ENCODE results near the gene GPBAR1. TPM values are rescaled to one million over a fixed set of nuclear protein-coding genes. Genes with fewer than 3 reads are reported as not detected.

Gene GPBAR1
- total RNA-seq, 2 experiments from 2014 or later: 1.6 to 1.8 TPM

DNA sequence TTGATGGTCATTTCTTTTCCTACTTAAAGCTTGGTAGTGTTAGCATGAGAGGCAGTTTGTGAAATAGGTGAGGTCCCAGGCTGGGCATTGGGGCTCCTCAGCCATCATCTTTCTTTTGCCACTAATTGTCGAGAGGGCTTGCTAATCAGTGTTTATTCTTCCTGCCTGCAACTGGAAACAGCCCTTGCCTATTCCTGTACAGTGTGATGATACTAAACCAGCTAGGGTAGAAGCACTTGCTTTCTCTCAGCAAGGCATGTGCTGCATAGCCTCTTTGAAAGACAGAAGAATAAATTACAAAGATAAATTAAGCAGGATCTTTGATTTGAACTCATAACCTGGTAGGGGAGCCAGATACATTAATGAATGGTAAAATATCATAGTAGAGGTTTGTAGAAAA, 16.6 kb upstream of the GPBAR1 start:
- Mint-ChIP-seq H3K27me3 (no peaks in the 10 kb centered on the region), H3K27ac (peak overlapping the region; percentile 61), H3K36me3 (ENCODE audit: low read depth) (peaks cover 98% of the 10 kb centered on the region), H3K9me3 (no peaks in the 10 kb centered on the region), H3K4me3 (no peak overlapping the region), H3K4me1 (ENCODE audit: low read depth) (peaks cover 24% of the 10 kb centered on the region)
- no peak for ATAC-seq (ENCODE audit: poor library complexity)
- TF ChIP-seq, protein P1, sequence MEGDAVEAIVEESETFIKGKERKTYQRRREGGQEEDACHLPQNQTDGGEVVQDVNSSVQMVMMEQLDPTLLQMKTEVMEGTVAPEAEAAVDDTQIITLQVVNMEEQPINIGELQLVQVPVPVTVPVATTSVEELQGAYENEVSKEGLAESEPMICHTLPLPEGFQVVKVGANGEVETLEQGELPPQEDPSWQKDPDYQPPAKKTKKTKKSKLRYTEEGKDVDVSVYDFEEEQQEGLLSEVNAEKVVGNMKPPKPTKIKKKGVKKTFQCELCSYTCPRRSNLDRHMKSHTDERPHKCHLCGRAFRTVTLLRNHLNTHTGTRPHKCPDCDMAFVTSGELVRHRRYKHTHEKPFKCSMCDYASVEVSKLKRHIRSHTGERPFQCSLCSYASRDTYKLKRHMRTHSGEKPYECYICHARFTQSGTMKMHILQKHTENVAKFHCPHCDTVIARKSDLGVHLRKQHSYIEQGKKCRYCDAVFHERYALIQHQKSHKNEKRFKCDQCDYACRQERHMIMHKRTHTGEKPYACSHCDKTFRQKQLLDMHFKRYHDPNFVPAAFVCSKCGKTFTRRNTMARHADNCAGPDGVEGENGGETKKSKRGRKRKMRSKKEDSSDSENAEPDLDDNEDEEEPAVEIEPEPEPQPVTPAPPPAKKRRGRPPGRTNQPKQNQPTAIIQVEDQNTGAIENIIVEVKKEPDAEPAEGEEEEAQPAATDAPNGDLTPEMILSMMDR (IDR thresholded peaks at IDR 0.05): no peak
- peaks cover 2% of the 10 kb centered on the region for H3K4me1 ChIP-seq (ENCODE audit: insufficient read depth, low read length)
- no peak overlapping the region for H3K4me3 ChIP-seq (ENCODE audit: low read length)
- no peaks in the 10 kb centered on the region for H3K27me3 ChIP-seq (ENCODE audit: control insufficient read depth in 1 of 2, insufficient read depth in 2 of 2, low read length in 2 of 2)
- no peak for DNase-seq
- no peaks in the 10 kb centered on the region for H3K9me3 ChIP-seq (ENCODE audit: control insufficient read depth in 1 of 2, insufficient read depth in 1 of 2, low read length in 2 of 2)
- peaks cover 97% of the 10 kb centered on the region for H3K36me3 ChIP-seq (ENCODE audit: insufficient read depth, low read length)
- CTCF ChIA-PET: interaction anchor here (1.1 kb wide), 1 partner anchor 13 kb away, joined by 4 read pairs; no protein-coding TSS in a partner anchor
- peak overlapping the region in 1 of 2 donors; percentile 18 for H3K27ac ChIP-seq (ENCODE audit: low read depth in 1 of 2, low read length in 2 of 2)
- intact Hi-C loops (cut with DNase I, micrococcal nuclease): no loop called here
- POLR2A ChIA-PET: no interaction called here

DNA sequence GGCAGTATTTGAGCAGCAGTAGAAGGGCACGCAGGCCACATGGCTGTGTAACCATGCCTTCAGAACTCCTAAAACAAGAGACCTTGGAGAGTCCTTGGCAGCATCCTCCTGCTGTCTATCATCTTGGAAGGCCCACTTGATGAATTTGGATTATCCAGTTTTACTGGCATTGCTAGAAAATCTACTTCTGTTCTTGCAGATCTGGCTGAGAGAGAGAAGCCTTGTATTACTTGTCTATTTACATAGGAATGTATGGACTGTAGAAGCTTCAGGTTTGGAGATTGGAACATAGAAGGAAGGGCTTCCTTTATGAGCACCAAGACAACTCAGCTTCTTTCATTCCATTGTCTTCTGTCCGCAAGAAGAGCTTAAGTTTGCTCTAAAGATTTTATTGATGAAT, 16.1 kb upstream of the GPBAR1 start:
- ChIA-PET POLR2A (interaction anchor here (0.6 to 1.3 kb wide), 3 partner anchors 19 to 45 kb away, joined by 3 read pairs; no protein-coding TSS in a partner anchor), CTCF (interaction anchor here (1.1 kb wide), 1 partner anchor 13 kb away, joined by 4 read pairs; no protein-coding TSS in a partner anchor)
- Mint-ChIP-seq H3K4me1 (ENCODE audit: low read depth) (peaks cover 24% of the 10 kb centered on the region), H3K27ac (peak overlapping the region; percentile 61), H3K9me3 (no peaks in the 10 kb centered on the region), H3K36me3 (ENCODE audit: low read depth) (peaks cover 98% of the 10 kb centered on the region), H3K27me3 (no peaks in the 10 kb centered on the region), H3K4me3 (no peak overlapping the region)
- TF ChIP-seq, protein P1 (IDR thresholded peaks at IDR 0.05): no peak
- no peaks in the 10 kb centered on the region for H3K9me3 ChIP-seq (ENCODE audit: control insufficient read depth in 1 of 2, insufficient read depth in 1 of 2, low read length in 2 of 2)
- no peaks in the 10 kb centered on the region for H3K27me3 ChIP-seq (ENCODE audit: control insufficient read depth in 1 of 2, insufficient read depth in 2 of 2, low read length in 2 of 2)
- no peak overlapping the region for H3K4me3 ChIP-seq (ENCODE audit: low read length)
- H3K27ac ChIP-seq (ENCODE audit: low read depth in 1 of 2, low read length in 2 of 2): peak overlapping the region in 1 of 2 donors; percentile 18
- peaks cover 97% of the 10 kb centered on the region for H3K36me3 ChIP-seq (ENCODE audit: insufficient read depth, low read length)
- peaks cover 2% of the 10 kb centered on the region for H3K4me1 ChIP-seq (ENCODE audit: insufficient read depth, low read length)
- DNase-seq (no peak), ATAC-seq (ENCODE audit: poor library complexity) (no peak)
- intact Hi-C loops (cut with DNase I, micrococcal nuclease): no loop called here

DNA sequence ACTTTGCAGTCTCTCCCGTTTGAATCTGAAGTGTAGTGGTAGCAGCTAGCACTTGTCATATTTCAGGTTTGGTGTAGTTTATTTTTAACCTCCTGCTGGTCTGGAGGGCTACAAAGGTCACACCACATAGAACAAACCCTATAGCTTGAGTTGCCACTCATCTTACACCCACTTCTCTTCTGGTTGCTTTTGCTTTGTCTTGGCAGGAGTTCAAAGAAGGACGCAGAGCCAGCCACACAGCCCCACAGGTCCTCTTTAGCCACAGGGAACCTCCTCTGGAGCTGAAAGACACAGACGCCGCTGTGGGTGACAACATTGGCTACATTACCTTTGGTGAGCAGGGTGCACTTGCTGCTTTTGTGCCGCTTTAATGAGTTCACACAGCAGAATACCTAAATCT, 15.6 kb upstream of the GPBAR1 start:
- Histone ChIP-seq H3K4me1 (ENCODE audit: insufficient read depth, low read length) (peaks cover 2% of the 10 kb centered on the region), H3K27ac (ENCODE audit: low read depth in 1 of 2, low read length in 2 of 2) (no peak overlapping the region), H3K36me3 (ENCODE audit: insufficient read depth, low read length) (peaks cover 98% of the 10 kb centered on the region), H3K9me3 (ENCODE audit: control insufficient read depth in 1 of 2, insufficient read depth in 1 of 2, low read length in 2 of 2) (no peaks in the 10 kb centered on the region), H3K27me3 (ENCODE audit: control insufficient read depth in 1 of 2, insufficient read depth in 2 of 2, low read length in 2 of 2) (no peaks in the 10 kb centered on the region), H3K4me3 (ENCODE audit: low read length) (no peak overlapping the region)
- no peak for DNase-seq
- Mint-ChIP-seq H3K36me3 (ENCODE audit: low read depth) (peaks cover 98% of the 10 kb centered on the region), H3K27me3 (no peaks in the 10 kb centered on the region), H3K4me1 (ENCODE audit: low read depth) (peaks cover 24% of the 10 kb centered on the region), H3K27ac (peak overlapping the region; percentile 61), H3K9me3 (no peaks in the 10 kb centered on the region), H3K4me3 (no peak overlapping the region)
- TF ChIP-seq, protein P1 (IDR thresholded peaks at IDR 0.05): no peak
- intact Hi-C loops (cut with DNase I, micrococcal nuclease): no loop called here
- POLR2A ChIA-PET: interaction anchor here (0.6 to 1.3 kb wide), 3 partner anchors 20 to 44 kb away, joined by 3 read pairs; no protein-coding TSS in a partner anchor
- CTCF ChIA-PET: no interaction called here
- ATAC-seq (ENCODE audit: poor library complexity): no peak

Data from CD4-positive, alpha-beta T cell (primary cell).